GM10248 (cell line): ENCODE data around the gene PRKCA.

Experiments used
- CTCF ChIA-PET: fragments of 300-600 bp; sonication (Branson Sonifier 250); formaldehyde crosslinking; extraction: SDS; loops from one replicate; lab custom pipeline; 2021; ENCODE audit warnings: antibody characterized with exemption; lab: Yijun Ruan, JAX
- POLR2A ChIA-PET: fragments of 350-650 bp; sonication (Branson Sonifier 250); formaldehyde crosslinking; extraction: SDS; loops from one replicate; lab custom pipeline; 2020; ENCODE audit warnings: antibody characterized with exemption; lab: Yijun Ruan, JAX
- DNase-seq: peaks from one replicate; pipeline ENCODE4 v3.0.0; 2012; ENCODE audit errors: extremely low spot score
- TF ChIP-seq, protein P1 (sequence below): IDR thresholded peaks from 2 replicates; pipeline ENCODE4 v1.5.1; 2012; ENCODE audit warnings: mild to moderate bottlenecking, low read depth; ENCODE audit errors: extremely low read depth, missing control alignments, control extremely low read depth

The PRKCA gene

DNA sequence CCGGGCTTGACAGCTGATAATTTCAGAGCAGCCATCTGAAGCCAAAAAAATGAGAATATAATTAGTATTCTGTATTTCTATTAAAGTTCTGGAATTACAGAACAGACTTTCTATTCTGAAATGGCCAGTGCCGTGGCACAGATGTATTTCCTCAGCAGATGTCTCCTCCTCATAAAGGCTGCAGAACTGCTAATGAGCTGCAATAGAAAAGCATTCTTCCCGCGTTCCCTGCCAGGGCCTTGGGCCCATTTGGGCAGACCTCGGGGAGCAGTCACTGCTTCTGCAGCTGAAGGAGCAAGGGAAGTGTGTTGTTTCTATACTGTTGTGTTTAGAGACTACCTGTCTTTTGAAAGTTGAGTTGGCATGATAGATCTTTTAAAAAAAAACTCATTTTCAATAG, 379.9 kb downstream of the PRKCA start:
- TF ChIP-seq, protein P1, sequence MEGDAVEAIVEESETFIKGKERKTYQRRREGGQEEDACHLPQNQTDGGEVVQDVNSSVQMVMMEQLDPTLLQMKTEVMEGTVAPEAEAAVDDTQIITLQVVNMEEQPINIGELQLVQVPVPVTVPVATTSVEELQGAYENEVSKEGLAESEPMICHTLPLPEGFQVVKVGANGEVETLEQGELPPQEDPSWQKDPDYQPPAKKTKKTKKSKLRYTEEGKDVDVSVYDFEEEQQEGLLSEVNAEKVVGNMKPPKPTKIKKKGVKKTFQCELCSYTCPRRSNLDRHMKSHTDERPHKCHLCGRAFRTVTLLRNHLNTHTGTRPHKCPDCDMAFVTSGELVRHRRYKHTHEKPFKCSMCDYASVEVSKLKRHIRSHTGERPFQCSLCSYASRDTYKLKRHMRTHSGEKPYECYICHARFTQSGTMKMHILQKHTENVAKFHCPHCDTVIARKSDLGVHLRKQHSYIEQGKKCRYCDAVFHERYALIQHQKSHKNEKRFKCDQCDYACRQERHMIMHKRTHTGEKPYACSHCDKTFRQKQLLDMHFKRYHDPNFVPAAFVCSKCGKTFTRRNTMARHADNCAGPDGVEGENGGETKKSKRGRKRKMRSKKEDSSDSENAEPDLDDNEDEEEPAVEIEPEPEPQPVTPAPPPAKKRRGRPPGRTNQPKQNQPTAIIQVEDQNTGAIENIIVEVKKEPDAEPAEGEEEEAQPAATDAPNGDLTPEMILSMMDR, result no peak
- POLR2A ChIA-PET, result no interaction called here
- no peak for DNase-seq
- CTCF ChIA-PET, result interaction anchor here (1.0 kb wide), 1 partner anchor 9 kb away, joined by 3 read pairs; no protein-coding TSS in a partner anchor

DNA sequence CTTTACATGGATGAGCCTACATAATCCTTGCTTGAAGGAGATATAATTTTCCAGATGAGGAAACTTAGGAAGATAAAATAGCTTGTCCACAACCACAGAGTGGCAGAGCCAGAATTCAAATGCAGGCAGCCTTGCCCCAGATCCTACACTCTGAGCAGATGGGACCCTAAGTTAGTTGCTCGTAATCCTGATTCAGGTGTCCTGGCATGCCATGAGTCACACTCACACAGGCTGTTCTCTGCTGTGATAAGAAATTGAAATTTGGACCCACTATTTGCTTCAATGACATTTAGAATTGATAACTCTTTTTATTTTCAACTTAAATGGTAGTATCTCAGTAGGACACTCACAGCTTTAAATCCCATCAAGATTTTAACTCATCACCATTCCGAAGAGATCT, 381.8 kb downstream of the PRKCA start:
- TF ChIP-seq, protein P1, result no peak
- ChIA-PET CTCF (interaction anchor here (1.4 kb wide), 3 partner anchors 10 to 44 kb away, joined by 3 to 7 read pairs (median 4); no protein-coding TSS in a partner anchor), POLR2A (no interaction called here)
- no peak for DNase-seq

DNA sequence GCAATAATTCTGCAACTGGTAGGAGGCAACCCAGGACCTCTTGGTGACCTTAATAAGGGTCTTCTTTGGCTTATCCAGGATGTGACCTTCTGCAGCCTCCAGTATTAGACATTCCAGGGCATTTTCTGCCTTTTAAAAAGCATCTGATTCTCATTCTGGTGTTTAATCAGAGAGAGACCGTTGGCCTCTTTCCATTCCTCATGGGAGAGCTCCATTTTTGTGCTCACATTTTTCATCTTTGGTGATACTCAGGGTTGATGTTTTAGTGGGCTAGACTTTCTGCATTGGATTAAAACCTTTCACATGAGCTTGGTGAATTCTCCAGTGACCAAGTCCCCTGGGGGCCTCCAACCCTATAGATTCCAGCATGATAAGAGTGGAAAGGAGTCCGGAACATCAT, 382.3 kb downstream of the PRKCA start:
- ChIA-PET POLR2A (no interaction called here), CTCF (interaction anchor here (1.4 kb wide), 3 partner anchors 11 to 43 kb away, joined by 3 to 7 read pairs (median 4); no protein-coding TSS in a partner anchor)
- TF ChIP-seq, protein P1, result no peak
- no peak for DNase-seq

DNA sequence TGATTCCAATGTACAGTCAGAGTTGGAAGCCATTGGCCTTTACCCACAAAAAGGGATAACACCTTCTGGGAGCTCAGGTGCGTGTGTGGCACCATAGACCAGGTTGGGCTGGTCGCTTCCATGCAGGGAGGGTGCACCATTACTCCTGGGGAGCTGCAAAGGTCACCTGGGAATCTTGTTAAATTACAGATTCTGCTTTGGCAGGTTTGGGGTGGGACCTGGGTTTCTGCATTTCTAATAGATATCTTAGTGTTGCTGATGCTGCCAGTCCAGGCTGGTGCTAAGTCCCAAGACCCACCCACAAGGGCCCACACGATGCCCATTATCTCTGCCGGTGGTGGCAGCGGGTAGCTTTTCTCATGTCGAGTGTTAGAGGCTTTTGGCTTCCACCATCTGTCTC, 384.2 kb downstream of the PRKCA start:
- ChIA-PET POLR2A (interaction anchor here (0.6 kb wide), 1 partner anchor 22 kb away, joined by 3 read pairs; no protein-coding TSS in a partner anchor), CTCF (interaction anchor here (1.5 to 2.0 kb wide), 4 partner anchors 8 to 27 kb away, joined by 4 to 9 read pairs (median 8); no protein-coding TSS in a partner anchor)

DNA sequence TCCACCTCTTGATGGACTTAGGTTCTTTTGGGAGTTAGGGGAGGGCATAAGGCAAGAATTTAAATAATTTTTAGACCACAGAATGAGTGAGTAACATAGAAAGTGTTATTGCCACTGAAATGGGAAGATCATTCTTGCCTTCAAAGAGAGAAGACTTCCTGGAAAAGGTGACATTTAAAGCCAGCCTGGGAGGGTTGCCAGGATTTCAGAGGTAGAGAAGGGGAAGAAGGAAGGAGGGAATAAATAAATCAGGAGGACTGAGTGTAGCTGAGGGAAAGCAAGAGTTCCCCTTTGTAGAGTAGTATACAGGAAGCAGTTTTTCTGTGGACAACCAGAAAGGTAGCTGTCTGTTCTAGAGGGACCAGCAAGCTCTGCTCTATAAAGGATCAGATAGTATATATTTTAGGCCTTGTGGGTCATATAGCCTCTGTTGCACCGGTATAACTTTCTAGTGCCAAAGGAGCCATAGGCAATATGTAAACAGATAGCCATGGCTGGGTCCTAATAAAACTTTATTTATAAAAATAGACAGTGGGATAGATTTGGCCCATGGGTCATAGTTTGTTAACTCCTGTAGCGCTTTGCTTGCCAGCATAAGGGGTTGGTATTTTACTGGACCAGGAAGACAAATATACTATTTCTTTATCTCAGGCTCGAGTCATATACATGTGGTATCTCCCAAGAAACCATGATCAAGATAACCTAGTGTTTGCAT, 385.3 kb downstream of the PRKCA start:
- POLR2A ChIA-PET, result no interaction called here
- no peak for DNase-seq
- CTCF ChIA-PET, result interaction anchor here (1.5 to 2.0 kb wide), 3 partner anchors 10 to 26 kb away, joined by 4 to 9 read pairs (median 9); no protein-coding TSS in a partner anchor
- TF ChIP-seq, protein P1, result no peak

More for the DNA sequence above, 384.2 kb downstream of the PRKCA start:
- no peak for DNase-seq
- TF ChIP-seq, protein P1, result no peak

DNA sequence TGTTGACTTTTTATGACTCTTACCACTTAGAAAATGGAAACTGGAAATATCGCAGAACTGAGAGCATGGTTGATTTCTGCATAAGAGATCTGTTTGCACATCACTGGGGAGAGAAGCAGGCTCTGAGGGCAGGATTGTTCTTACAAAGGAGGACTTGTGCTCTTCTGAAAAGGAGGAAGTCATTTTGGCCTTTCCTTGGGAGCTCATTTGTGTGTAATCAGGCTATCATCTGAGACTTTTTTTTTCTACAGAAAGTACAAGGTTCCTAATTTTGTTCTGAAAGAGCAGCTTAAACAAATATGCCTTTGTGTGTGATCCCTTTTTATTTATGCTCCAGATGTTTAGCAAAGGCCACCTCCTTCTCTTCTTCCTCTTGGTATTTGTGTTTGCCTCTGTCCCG, 386.8 kb downstream of the PRKCA start:
- ChIA-PET POLR2A (no interaction called here), CTCF (no interaction called here)
- TF ChIP-seq, protein P1, result no peak
- DNase-seq, result no peak
